Fibroblast of skin of right quadriceps (primary cell): ENCODE measurements around the gene CCDC182.

Experiments
- DNase-seq: peaks from one replicate; pipeline ENCODE4 v3.0.0-alpha.2; 2013

Gene CCDC182

GRCh38 chr17:57696050-57696449, 49.0 kb downstream of the CCDC182 start:
- DNase-seq, result no peak
